Activated T-cell treated with anti-CD3 and anti-CD28 coated beads, Interleukin-2, amount 50 U/mL, for 4 hours (primary cell): ENCODE measurements around the gene LMF1. TPM values are rescaled to one million over a fixed set of nuclear protein-coding genes. Genes with fewer than 3 reads are reported as not detected.
A peak's percentile ranks its signal among the peaks of the same experiment; 100 is the strongest.

ENCODE experiments used
- ATAC-seq, 2 donors: fragments of 200-7000 bp; cut with Tn5 transposase; one replicate each; pipeline ENCODE4 v1.10.0; 2021
- DNase-seq: peaks from one replicate; pipeline ENCODE4 v3.0.0-alpha.2; 2020
- H3K27me3 Mint-ChIP-seq: one replicate; pipeline ENCODE4 v1.8.0; 2021; ENCODE audit warnings: low read depth, mixed read lengths
- H3K36me3 Mint-ChIP-seq: one replicate; pipeline ENCODE4 v1.8.0; 2022; ENCODE audit warnings: mixed read lengths; ENCODE audit not compliant: insufficient read depth
- H3K4me1 Mint-ChIP-seq: one replicate; pipeline ENCODE4 v1.8.0; 2021; ENCODE audit warnings: low read depth, mixed read lengths
- H3K4me3 Mint-ChIP-seq: one replicate; pipeline ENCODE4 v1.8.0; 2021; ENCODE audit warnings: mild to moderate bottlenecking, moderate library complexity, mixed read lengths
- H3K9me3 Mint-ChIP-seq: one replicate; pipeline ENCODE4 v1.8.0; 2021; ENCODE audit warnings: mixed read lengths
- total RNA-seq, 3 donors: library from RNA; stranded (reverse); gene quantifications; one replicate each; pipeline ENCODE4 v1.2.1, GENCODE V29; 2021

Gene LMF1
- total RNA-seq, 3 donors from 2014 or later: 7.7 to 9.9 (median 9.3) TPM

DNA sequence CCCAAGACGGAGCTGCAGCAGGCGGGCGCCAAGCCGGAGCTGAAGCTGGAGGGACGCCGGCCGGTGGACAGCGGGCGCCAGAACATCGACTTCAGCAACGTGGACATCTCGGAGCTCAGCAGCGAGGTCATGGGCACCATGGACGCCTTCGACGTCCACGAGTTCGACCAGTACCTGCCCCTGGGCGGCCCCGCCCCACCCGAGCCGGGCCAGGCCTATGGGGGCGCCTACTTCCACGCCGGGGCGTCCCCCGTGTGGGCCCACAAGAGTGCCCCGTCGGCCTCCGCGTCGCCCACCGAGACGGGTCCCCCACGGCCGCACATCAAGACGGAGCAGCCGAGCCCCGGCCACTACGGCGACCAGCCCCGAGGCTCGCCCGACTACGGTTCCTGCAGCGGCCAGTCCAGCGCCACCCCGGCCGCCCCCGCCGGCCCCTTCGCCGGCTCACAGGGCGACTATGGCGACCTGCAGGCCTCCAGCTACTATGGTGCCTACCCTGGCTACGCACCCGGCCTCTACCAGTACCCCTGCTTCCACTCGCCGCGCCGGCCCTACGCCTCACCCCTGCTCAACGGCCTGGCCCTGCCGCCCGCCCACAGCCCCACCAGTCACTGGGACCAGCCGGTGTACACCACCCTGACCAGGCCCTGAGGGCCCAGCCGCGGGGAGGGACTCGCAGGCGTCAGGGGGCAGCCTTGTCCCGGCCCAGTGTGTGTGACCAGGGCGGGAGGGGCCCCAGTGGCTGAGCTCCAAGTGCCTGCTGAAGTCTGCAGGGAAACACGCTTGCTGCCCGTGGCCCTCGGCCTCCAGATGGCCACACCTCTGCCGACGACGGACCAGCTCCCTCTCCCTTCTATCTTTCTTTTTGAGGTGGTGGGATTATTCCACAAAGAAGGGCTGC, 14.2 kb upstream of the LMF1 start:
- Mint-ChIP-seq H3K36me3 (no peaks in the 10 kb centered on the region), H3K9me3 (no peaks in the 10 kb centered on the region), H3K27me3 (peaks cover 5% of the 10 kb centered on the region), H3K4me1 (peaks cover 7% of the 10 kb centered on the region), H3K4me3 (no peak overlapping the region)
- DNase-seq (no peak), ATAC-seq (no peak)

DNA sequence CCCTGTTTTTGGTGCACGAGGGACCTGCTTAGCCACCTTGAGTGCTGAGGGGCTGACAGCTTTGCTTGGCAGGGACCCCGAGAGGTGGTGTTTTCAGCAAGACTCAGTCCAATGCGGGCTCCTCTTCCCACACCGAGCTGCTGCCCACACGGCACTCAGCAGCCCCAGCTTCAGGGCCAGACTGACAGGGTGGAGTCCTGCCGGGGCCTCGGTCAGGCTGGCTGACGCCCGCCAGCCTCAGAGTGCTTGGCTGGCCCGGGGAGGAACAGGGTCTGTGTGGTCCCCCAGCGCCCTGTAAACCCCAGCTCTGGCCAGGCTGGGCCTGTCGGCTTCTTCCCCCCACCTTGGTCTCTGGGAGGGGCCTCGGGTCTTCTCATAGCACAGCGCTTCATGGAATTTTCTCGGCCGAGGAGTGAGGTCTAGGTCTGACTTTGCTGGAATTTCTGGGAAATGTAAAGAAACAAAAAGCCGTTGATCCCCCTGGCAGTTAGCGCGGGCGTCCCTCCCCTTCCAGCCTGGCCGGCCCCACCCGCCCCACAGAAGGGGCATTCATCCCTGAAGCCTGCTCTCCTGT, 13.4 kb upstream of the LMF1 start:
- ATAC-seq (no peak), DNase-seq (no peak)
- H3K9me3 Mint-ChIP-seq: no peaks in the 10 kb centered on the region
- H3K36me3 Mint-ChIP-seq: no peaks in the 10 kb centered on the region
- no peak overlapping the region for H3K4me3 Mint-ChIP-seq
- H3K4me1 Mint-ChIP-seq: peaks cover 9% of the 10 kb centered on the region
- peaks cover 5% of the 10 kb centered on the region for H3K27me3 Mint-ChIP-seq

DNA sequence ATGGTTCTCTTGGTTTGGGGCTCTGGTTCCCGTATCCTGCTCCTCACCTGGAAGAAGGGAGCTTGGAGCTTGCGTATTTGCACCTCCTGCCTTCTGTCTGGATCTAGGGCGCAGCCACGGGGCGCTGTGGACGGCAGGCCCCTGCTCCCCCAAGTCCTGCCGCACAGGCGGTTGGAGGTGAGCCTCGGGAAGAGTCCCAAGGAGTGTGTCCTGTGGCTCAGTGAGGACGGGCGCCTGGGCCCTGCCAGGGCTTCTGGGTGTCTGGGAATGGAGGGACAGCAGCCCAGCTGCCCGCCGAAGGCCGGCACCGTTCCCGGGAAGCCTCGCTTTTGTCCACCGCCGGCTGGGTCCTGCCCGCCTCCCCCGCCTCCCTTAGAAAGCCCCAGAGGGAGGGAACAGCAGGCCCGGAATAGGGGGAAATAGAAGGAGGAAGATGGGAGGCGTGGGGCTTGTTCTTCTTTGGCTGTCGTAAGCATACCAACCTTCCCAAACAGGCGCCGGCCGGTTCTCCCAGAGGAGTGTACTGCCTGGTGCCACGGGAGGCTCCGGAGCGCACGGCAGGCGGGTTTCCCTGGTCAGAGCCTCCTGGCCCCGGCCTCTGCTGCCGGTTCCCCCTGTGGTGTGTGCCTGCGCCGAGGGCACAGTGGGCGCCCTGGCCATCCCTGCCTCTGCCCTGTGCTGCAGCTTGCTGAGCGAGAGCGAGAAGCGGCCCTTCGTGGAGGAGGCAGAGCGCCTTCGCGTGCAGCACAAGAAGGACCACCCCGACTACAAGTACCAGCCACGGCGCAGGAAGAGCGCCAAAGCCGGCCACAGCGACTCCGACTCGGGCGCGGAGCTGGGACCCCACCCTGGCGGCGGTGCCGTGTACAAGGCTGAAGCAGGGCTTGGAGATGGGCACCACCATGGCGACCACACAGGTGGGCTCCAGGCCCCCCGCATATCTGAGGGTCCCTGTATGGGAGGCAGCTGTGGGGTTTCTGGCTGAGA, 12.6 kb upstream of the LMF1 start:
- Mint-ChIP-seq H3K36me3 (no peaks in the 10 kb centered on the region), H3K9me3 (no peaks in the 10 kb centered on the region), H3K4me3 (peak overlapping the region; percentile 60), H3K4me1 (peaks cover 9% of the 10 kb centered on the region), H3K27me3 (peaks cover 5% of the 10 kb centered on the region)
- ATAC-seq (no peak), DNase-seq (no peak)

DNA sequence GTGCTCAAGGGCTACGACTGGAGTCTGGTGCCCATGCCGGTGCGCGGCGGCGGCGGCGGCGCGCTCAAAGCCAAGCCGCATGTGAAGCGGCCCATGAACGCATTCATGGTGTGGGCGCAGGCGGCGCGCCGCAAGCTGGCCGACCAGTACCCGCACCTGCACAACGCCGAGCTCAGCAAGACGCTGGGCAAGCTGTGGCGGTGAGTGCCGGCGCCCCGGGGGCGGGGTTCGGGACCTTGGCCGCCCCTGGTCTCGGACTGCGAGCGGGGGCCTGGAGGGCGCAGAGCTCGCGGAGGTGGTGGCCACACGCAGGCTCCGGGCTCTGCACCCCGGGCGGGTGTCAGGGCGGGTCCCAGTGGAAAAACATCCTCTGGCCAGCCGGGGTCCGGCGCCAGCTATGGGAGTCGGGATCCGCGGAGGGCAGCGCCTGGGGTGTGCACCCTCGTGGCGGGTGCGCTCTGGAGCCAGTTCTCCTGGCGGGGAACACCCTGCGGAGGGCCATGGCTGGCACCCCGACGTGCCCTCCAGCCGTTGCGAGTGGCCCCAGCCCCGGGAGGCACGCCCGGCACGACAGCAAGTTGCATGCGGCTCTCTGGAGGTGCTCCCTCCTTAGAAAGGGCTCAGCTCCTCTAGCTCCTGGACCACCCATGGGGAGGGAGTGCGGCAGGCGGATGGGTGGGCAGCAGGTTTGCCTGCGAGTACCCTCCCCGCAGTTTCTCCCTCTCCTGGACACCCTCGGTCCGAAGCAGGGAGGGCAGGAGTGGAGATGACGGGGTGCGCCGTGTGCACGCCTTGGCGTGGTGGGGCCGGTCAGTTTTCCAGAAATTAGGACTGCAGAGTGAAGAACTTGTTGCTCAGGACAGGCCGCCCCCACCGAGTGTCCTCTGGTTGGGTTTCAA, 11.6 kb upstream of the LMF1 start:
- peak; percentile 33 to 37 for ATAC-seq
- H3K36me3 Mint-ChIP-seq: no peaks in the 10 kb centered on the region
- no peak for DNase-seq
- no peaks in the 10 kb centered on the region for H3K9me3 Mint-ChIP-seq
- peaks cover 5% of the 10 kb centered on the region for H3K27me3 Mint-ChIP-seq
- H3K4me1 Mint-ChIP-seq: peaks cover 14% of the 10 kb centered on the region
- H3K4me3 Mint-ChIP-seq: peak overlapping the region; percentile 60

DNA sequence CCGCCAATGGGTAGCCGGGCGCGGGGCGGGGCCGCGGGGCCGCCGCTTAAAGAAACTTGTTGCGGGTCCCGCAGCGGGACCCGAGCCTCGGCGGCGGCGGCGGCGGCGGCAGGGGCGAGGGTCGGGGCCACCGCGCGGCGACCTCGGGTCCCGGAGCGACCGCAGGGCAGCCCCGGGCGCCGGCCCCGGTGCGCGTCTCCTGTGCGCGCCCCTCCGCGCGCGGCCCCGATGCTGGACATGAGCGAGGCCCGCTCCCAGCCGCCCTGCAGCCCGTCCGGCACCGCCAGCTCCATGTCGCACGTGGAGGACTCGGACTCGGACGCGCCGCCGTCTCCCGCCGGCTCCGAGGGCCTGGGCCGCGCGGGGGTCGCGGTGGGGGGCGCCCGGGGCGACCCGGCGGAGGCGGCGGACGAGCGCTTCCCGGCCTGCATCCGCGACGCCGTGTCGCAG, 10.9 kb upstream of the LMF1 start, which contains the start of gene SOX8:
Gene SOX8 (plus strand): TSS at position 76 of the 450 bp plus-strand sequence. CDS start 153 bp downstream, at position 229.
- ATAC-seq (peak in 1 of 2 donors; percentile 3), DNase-seq (no peak)
- Mint-ChIP-seq H3K4me3 (peak within 1 kb of the TSS; percentile 80), H3K4me1 (peaks cover 15% of the 10 kb centered on the region), H3K36me3 (no peaks in the 10 kb centered on the region), H3K27me3 (peaks cover 5% of the 10 kb centered on the region), H3K9me3 (no peaks in the 10 kb centered on the region)

DNA sequence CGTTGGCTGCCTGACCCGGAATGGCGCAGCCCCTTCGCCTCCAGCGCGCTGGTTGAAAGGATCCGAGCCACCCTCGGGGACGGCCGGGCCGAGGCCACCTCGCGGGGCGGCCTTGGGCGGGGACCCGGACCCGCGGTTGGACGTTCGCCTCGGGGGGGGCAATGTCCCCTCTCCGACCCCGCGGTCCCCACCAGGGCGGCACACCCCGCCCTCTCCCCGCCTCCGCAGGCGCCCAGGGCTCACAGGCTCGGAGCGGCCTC, 9.7 kb upstream of the LMF1 start:
- Mint-ChIP-seq H3K4me1 (peaks cover 15% of the 10 kb centered on the region), H3K36me3 (no peaks in the 10 kb centered on the region), H3K4me3 (no peak overlapping the region), H3K27me3 (peaks cover 5% of the 10 kb centered on the region), H3K9me3 (no peaks in the 10 kb centered on the region)
- peak; percentile 3 to 8 for ATAC-seq
- DNase-seq: no peak

DNA sequence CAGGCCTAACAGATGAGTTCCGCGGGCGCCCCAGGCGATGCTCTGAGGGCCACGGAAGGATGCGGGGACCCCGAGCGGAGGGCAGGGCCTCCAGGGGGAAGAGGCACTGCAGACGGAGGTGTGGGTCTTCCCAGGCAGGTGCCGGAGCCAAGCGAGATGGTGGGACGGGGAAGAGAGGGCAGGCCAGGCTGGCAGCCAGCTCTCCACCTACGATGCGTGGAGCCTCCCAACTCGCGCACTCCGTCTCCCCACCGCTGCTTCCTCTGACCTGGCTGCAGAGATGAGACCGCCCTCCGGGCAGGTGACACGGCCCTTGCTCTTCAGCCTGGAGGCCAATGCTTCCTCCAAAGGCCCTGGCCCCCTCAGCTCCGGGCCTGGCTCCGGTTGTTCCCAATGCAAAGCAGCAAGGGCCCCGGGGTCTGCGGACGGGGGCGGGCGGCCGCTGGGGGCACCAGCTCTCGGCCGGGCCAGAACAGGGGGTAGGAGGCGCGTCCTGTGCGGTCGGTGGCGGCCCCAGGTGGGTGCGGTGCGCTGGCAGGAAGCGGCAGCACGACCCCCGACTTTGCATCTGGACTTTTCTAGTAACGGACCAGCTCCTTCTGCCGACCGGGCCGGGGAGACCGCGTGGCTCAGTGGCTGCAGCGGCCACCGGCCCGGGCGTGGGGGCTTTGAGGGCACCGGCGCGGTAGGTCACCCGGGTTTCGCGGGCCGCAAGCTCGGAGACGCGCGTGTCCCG, 9.2 kb upstream of the LMF1 start:
- H3K9me3 Mint-ChIP-seq: no peaks in the 10 kb centered on the region
- peaks cover 15% of the 10 kb centered on the region for H3K4me1 Mint-ChIP-seq
- H3K27me3 Mint-ChIP-seq: peaks cover 5% of the 10 kb centered on the region
- ATAC-seq (no peak), DNase-seq (no peak)
- no peaks in the 10 kb centered on the region for H3K36me3 Mint-ChIP-seq
- peak overlapping the region; percentile 26 for H3K4me3 Mint-ChIP-seq

DNA sequence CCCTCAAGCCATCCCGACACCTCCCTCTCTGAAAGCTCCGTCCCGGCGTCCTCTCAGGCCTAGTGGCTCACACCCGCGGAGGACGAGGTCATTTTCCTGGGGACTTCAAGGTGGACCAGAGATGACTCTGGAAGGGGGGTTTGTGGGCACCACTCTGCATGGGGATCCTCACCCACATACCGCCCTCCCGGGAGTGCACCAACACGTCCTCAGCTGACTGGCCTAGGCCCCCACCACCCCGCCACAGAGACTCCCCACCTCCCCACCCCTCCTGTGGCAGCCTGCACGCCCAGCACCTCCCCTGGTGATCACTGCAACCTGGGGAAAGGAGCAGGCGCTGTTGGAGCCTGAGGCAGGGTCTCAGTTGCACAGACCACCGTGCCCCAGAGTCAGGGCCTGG, 8.4 kb upstream of the LMF1 start:
- Mint-ChIP-seq H3K4me3 (peak overlapping the region; percentile 26), H3K4me1 (peaks cover 15% of the 10 kb centered on the region), H3K27me3 (peaks cover 5% of the 10 kb centered on the region), H3K9me3 (no peaks in the 10 kb centered on the region), H3K36me3 (no peaks in the 10 kb centered on the region)
- ATAC-seq (no peak), DNase-seq (no peak)

DNA sequence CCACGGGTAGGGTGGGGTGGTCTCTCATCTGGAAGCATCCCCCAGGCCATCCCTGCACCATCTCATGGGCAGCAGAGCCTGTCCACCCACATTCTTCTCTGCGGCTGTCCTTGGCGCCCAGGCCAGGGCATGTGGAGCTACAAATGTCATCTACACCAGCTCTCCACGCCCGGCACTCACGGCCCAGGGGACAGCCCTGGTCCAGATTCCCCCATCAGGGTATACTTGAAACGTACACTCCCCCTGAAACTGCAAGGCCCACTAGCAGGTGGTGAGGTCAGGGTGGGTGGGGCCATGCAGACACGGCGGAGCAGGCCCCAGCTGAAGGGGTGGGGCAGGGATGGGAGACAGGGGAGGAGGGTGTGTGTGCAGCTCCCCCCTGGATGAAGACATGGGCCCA, 7.6 kb upstream of the LMF1 start:
- peaks cover 3% of the 10 kb centered on the region for H3K27me3 Mint-ChIP-seq
- H3K36me3 Mint-ChIP-seq: no peaks in the 10 kb centered on the region
- no peak overlapping the region for H3K4me3 Mint-ChIP-seq
- no peaks in the 10 kb centered on the region for H3K9me3 Mint-ChIP-seq
- no peak for DNase-seq
- ATAC-seq: no peak
- H3K4me1 Mint-ChIP-seq: peaks cover 15% of the 10 kb centered on the region

DNA sequence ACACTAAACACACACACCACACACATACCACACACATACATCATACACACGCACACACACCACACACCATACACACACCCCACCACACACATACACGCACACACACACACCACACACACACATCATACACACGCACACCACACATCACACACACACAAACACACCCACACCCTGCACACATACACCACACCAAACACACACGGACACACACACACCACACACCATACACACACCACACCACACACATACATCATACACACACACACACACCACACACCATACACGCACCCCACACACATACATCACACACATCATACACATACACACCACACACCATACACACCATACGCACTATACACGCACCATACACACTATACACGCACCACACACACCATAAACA, 7.1 kb upstream of the LMF1 start:
- no peaks in the 10 kb centered on the region for H3K9me3 Mint-ChIP-seq
- ATAC-seq (no peak), DNase-seq (no peak)
- no peaks in the 10 kb centered on the region for H3K36me3 Mint-ChIP-seq
- no peak overlapping the region for H3K4me3 Mint-ChIP-seq
- H3K4me1 Mint-ChIP-seq: peaks cover 14% of the 10 kb centered on the region
- peaks cover 2% of the 10 kb centered on the region for H3K27me3 Mint-ChIP-seq

DNA sequence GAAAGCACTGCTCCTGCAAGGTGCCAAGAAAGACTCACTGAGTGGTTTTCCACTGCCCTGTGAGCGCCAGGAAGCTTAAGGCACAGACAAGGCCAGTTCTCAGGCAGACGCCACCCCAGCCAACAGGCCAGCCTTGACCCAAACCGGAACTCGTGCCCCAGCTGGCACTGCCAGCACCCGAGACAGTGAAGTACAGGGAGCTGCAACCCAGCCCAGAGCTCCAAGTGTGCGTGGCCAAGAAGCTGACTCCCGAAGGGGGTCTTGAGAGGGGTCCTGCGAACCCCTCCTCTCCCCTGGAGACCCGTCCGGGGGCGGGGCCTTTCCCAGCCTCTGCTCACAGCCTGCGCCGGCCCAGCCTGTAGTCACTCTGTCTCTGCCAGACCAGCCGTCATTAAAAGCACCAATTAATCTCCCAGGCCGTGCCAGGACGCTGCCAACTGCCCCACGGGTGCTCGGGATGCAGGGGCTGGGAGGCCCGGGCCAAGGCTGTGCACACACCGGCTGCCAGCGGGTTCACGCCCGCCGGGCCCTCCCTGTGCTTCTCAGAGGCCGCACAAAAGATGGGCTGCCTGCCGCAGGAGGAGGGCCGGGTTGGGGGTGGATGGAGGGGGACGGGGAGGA, 6.4 kb upstream of the LMF1 start:
- no peaks in the 10 kb centered on the region for H3K27me3 Mint-ChIP-seq
- ATAC-seq (no peak), DNase-seq (no peak)
- H3K9me3 Mint-ChIP-seq: no peaks in the 10 kb centered on the region
- peaks cover 11% of the 10 kb centered on the region for H3K4me1 Mint-ChIP-seq
- no peak overlapping the region for H3K4me3 Mint-ChIP-seq
- H3K36me3 Mint-ChIP-seq: no peaks in the 10 kb centered on the region

DNA sequence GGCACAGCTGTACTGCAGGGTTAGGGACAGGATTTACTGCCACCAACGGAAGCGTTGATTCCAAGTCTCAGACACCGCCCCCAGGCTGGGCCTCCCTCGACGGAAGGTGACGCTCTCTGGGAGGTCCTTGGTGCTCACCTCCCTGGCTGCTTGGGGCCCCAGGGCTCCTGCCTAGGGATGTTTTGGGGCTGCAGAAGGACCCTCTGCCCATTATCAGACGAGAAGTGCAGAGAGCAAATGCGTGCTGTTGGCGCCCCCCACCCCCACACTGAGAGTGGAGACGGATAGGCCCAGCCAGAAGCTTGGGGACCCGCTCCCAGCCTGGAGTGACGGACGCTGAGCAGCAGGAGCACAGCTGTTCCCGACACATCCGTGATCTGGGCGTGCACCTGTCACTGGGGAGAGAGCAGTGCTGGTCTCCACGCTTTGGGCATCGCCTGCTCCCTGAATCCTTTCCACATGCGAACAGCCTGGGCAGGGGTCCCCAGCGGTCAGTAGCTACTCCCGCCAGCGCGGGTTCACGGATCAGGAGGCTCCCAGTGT, 5.7 kb upstream of the LMF1 start:
- H3K36me3 Mint-ChIP-seq: no peaks in the 10 kb centered on the region
- no peak for DNase-seq
- no peaks in the 10 kb centered on the region for H3K27me3 Mint-ChIP-seq
- H3K4me3 Mint-ChIP-seq: no peak overlapping the region
- H3K9me3 Mint-ChIP-seq: no peaks in the 10 kb centered on the region
- H3K4me1 Mint-ChIP-seq: peaks cover 14% of the 10 kb centered on the region
- ATAC-seq: peak in 1 of 2 donors; percentile 39
